HG03196 (cell line): Measurements from ENCODE around the gene ZDHHC17.

Source experiments
- ATAC-seq: cut with Tn5 transposase; IDR thresholded peaks from one replicate; pipeline ENCODE4 v1.9.1; 2021; ENCODE audit not compliant: unreplicated experiment

The ZDHHC17 gene

GRCh38 chr12:76874491-76875190 is 110.7 kb downstream of the ZDHHC17 start:
- no peak for ATAC-seq

GRCh38 chr12:76876696-76877229 is 112.8 kb downstream of the ZDHHC17 start:
- no peak for ATAC-seq

DNA sequence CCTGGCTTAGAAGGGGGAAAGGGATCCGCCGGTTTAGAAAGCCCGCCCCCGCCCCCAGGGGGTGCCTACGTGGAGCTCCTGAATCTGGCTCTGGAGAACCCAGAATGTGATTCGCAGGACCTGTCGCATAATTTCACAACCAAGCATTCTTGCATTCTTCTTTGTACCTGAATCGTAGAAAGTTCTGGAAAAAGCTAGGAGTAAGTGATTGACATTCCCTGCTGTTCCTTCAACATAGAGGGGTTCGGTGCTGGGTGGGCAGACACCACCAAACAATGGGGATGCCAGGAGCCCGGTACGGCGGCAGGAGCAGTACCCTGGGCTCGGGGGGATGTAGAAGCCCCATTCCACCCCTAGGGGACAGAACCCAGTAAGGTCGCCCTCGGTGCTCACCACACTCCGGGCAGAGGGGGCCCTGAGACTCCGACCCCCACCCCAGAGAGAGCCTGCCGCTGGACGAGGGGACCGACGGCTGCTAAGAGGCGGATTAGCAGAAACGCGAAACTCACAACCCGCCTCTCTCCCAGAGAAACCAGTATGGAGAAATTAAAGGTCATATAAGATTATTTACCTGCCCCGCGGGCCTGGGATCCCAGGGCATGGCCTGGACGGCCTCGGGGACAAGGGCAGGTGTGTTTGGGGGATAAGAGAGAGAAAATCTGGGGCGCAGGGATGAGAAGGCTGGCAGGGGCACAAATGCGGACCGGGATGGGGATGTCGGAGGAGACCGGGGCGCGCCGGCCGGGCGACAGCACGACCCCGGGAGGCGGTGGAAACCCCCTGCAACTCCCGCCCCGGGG is 114.4 kb downstream of the ZDHHC17 start:
- ATAC-seq: peak; percentile 37

- ATAC-seq: peak; percentile 88
These were observed 115.2 kb downstream of the ZDHHC17 start, which contains the start of gene CSRP2 for GRCh38 chr12:76878899-76879709. TSS of gene CSRP2 (minus strand) at chr12:76879019. CDS start at chr12:76866260, 12,759 bp downstream.

- no peak for ATAC-seq
These were observed 116.0 kb downstream of the ZDHHC17 start for GRCh38 chr12:76879710-76880518.

GRCh38 chr12:76880519-76881023 is 116.7 kb downstream of the ZDHHC17 start:
- ATAC-seq: no peak

DNA sequence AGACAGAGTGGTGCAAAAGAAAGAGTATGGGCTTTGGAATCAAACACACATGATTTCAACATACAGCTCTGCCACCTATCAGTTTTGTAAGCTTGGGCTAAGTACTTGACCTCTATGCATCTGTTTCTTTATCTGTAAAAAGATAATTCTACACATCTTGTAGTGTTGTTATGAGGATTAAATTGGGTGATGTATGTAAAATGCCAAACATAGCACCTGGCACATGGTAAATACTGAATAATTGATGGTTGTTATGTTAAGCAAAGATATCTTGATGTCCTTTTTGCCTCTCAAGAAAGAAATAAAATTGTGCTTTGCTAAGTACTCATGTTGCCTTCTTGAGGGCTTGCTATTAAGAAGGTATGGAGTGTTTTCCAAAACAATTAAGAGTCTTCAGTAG is 117.2 kb downstream of the ZDHHC17 start:
- ATAC-seq: no peak

DNA sequence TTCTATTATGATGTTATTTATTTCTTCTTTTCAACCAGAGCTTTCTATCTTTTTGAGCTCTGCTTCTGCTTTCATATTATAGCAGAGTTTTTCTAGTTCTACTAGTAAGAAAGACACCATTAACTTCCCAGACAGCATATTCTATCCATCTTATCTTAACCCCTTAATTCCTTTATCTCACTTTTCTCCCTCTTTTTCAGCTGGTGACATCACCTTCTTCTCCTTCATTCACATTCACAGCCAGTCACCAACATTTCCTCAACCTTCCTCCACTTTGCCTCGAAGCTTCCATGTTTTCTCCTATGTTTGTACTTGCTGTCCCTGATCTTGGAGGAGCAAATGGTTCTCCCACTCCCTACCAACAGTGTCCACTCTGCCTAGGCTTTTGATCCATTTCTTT is 118.5 kb downstream of the ZDHHC17 start:
- no peak for ATAC-seq

DNA sequence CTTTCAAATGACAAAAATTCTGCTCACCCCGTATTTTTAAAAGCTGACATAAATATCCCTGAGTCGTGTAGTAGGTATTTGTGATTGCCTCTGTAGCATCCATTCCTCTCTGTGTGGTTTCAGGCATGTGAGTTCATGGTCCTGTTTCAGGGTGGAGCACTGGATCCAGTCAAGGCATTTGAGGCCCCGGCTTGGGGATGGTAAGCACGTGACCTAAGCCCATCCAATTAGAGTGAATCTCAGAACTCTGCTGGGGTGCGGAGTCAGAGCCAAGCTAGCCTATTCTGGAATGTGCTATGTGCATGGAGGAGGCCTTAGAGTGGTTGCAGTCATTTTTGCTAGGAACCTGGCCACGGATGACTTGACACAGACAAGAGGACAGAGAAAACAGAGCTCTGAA is 119.2 kb downstream of the ZDHHC17 start:
- ATAC-seq: no peak

- ATAC-seq: no peak
These were observed 119.9 kb downstream of the ZDHHC17 start for GRCh38 chr12:76883811-76884210.

- no peak for ATAC-seq
These were observed 124.9 kb downstream of the ZDHHC17 start for GRCh38 chr12:76888775-76889174.

GRCh38 chr12:76890151-76891143 is 126.5 kb downstream of the ZDHHC17 start:
- no peak for ATAC-seq

DNA sequence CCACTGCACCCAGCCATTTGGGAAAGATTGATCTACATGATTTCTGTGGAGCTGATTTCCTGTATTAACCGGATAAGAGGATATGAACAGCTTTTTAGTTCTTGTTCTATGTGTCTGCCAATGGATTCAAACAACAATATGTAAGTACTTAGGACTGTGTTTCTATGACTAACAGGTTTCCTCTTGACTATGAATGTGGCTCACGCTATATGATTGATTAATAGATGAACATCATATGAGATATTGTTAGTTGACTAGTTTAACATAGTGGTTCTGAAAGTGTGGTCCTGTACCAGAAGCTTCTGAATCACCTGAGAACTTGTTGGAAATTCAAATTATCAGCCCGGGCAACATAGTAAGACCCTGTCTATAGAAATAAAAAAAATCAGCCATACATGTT is 127.7 kb downstream of the ZDHHC17 start:
- no peak for ATAC-seq

DNA sequence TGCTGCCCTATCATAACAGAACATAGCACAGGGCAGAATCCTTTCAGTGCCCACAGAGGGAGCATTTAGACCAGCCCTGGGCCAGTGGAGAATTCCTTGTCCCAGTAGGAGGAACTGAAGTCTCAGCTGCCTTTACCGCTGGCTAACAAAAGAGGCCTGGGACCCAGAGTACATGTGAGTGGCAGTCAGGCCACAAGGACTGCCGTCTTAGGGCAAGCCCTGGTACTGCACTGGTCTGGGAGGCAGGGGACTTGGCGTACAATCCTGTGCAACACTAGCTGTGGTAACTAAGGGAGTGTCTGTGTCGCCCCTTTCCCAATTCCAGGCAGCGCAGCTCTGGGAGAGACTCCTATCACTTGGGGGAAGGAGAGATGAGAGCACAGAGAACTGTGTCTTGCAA is 131.9 kb downstream of the ZDHHC17 start:
- ATAC-seq: no peak

GRCh38 chr12:76896274-76896673 is 132.4 kb downstream of the ZDHHC17 start:
- no peak for ATAC-seq

GRCh38 chr12:76898442-76898841 is 134.5 kb downstream of the ZDHHC17 start:
- ATAC-seq: no peak

- no peak for ATAC-seq
These were observed 135.6 kb downstream of the ZDHHC17 start for GRCh38 chr12:76899522-76899921.

DNA sequence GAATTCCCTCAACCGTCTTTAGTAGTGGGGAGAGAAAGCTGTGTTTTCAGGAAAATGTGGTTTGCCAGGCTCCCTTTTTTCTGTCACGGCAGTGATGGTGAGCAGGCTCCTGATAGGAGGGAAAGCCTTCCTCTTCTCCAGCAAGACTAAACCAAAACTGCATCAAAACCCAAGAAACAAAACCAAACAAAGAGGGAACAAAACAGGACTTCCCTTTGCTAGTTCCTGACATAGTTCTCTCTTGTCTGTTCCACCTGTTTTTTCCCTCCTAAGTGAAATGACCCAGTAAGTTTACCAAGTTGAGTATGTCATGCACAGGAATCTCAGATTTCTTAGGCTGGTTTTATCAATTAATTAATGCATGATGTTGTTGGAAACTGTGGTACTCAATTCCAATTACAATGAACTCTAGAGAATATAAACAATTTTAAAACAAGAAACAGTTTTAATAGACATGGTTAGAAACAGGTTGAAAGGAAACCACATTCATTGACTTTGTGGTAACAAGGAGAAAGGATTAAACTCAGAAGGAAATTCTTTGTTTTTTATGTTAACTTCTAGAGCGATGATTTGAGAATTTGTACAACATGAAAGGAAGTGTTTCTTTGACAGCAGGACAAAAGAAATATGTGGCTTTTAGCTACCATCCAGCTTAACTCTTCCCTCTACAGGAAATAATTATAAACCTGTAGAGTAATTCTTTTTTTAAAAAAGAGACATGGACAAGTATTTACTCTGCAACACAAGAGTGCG is 137.9 kb downstream of the ZDHHC17 start:
- no peak for ATAC-seq
